Measurements from ENCODE around the gene GLI1.
"Not testable (repeated sequence)": the region's sequence is repeated elsewhere in the genome, so short reads cannot be mapped to it uniquely, and the experiment has no call there.

The GLI1 gene

GRCh38 chr12:57441846-57442427, 17.6 kb upstream of the GLI1 start:
- no peak for DNase-seq

- not testable (repeated sequence) for DNase-seq
Observed at GRCh38 chr12:57444337-57444736, 15.2 kb upstream of the GLI1 start.

- DNase-seq: no peak
Observed at GRCh38 chr12:57444744-57445143, 14.8 kb upstream of the GLI1 start.

GRCh38 chr12:57446292-57446960, 13.2 kb upstream of the GLI1 start:
- no peak for DNase-seq

- no peak for DNase-seq
Observed at GRCh38 chr12:57448669-57449068, 10.9 kb upstream of the GLI1 start.

- DNase-seq: no peak
Observed at GRCh38 chr12:57449375-57449774, 10.2 kb upstream of the GLI1 start.

- DNase-seq: no peak
Observed at GRCh38 chr12:57450057-57450456, 9.5 kb upstream of the GLI1 start.

- no peak for DNase-seq
Observed at GRCh38 chr12:57451233-57451778, 8.3 kb upstream of the GLI1 start.

- DNase-seq: no peak
Observed at GRCh38 chr12:57452181-57452936, 7.2 kb upstream of the GLI1 start.

- peak; percentile 32 to 40 for DNase-seq
Observed at GRCh38 chr12:57452937-57453509, 6.6 kb upstream of the GLI1 start.

- DNase-seq: no peak
Observed at GRCh38 chr12:57454213-57454565, 5.4 kb upstream of the GLI1 start.

GRCh38 chr12:57454566-57455373, 4.8 kb upstream of the GLI1 start, which contains the start of gene INHBE:
TSS of gene INHBE (plus strand) at chr12:57455307. CDS start at chr12:57455537, 230 bp downstream.
- no peak for DNase-seq

GRCh38 chr12:57455374-57456144, 4.0 kb upstream of the GLI1 start:
- no peak for DNase-seq

GRCh38 chr12:57456145-57456700, 3.4 kb upstream of the GLI1 start:
- DNase-seq: peak; percentile 55 to 56

- no peak for DNase-seq
Observed at GRCh38 chr12:57456737-57457490, 2.7 kb upstream of the GLI1 start.

GRCh38 chr12:57458665-57459054, 925 bp upstream of the GLI1 start:
- no peak for DNase-seq

- peak; percentile 87 to 94 for DNase-seq
Observed at GRCh38 chr12:57459055-57459749, 383 bp upstream of the GLI1 start.

GRCh38 chr12:57460468-57460784, 841 bp downstream of the GLI1 start:
- no peak for DNase-seq

GRCh38 chr12:57460841-57461275, 1.3 kb downstream of the GLI1 start:
- no peak for DNase-seq

- DNase-seq: peak in 1 of 2 donors; percentile 37
Observed at GRCh38 chr12:57461276-57461916, 1.8 kb downstream of the GLI1 start.

All from activated CD4-positive, alpha-beta T cell treated with anti-CD3 and anti-CD28 coated beads for 4 hours (primary cell).